Fibroblast of mammary gland (primary cell): ENCODE measurements around the gene PDSS2.

ENCODE experiments used
- DNase-seq: peaks from one replicate; pipeline ENCODE4 v3.0.0-alpha.2; 2010; ENCODE audit warnings: low read depth
- H3K4me3 ChIP-seq: 2 replicates; pipeline ENCODE4 v1.5.1; 2011; ENCODE audit warnings: low read depth, mild to moderate bottlenecking, low read length, moderate library complexity; ENCODE audit not compliant: control insufficient read depth
- CTCF ChIP-seq: conservative IDR thresholded peaks from 2 replicates; pipeline ENCODE4 v1.5.1; 2011; ENCODE audit warnings: low read depth, low read length, inconsistent platforms; ENCODE audit not compliant: control insufficient read depth, insufficient read depth

Gene PDSS2

GRCh38 chr6:107418118-107418517, 41.2 kb downstream of the PDSS2 start:
- TF ChIP-seq CTCF, result peak; percentile 65
- no peak overlapping the region for H3K4me3 ChIP-seq
- peak; percentile 39 for DNase-seq

- no peak overlapping the region for H3K4me3 ChIP-seq
- no peak for TF ChIP-seq CTCF
- DNase-seq, result no peak
Measured at GRCh38 chr6:107416145-107416544, 43.2 kb downstream of the PDSS2 start.

- no peak for TF ChIP-seq CTCF
- H3K4me3 ChIP-seq, result no peak overlapping the region
- no peak for DNase-seq
Measured at GRCh38 chr6:107413966-107414645, 45.3 kb downstream of the PDSS2 start.

- no peak for TF ChIP-seq CTCF
- DNase-seq, result no peak
- no peak overlapping the region for H3K4me3 ChIP-seq
Measured at GRCh38 chr6:107411161-107411560, 48.2 kb downstream of the PDSS2 start.

GRCh38 chr6:107409942-107410341, 49.4 kb downstream of the PDSS2 start:
- DNase-seq, result no peak
- no peak overlapping the region for H3K4me3 ChIP-seq
- TF ChIP-seq CTCF, result no peak

- TF ChIP-seq CTCF, result no peak
Measured at GRCh38 chr6:107408714-107409113, 50.6 kb downstream of the PDSS2 start.

GRCh38 chr6:107405002-107405401, 54.4 kb downstream of the PDSS2 start:
- no peak for TF ChIP-seq CTCF
- DNase-seq, result no peak
- no peak overlapping the region for H3K4me3 ChIP-seq

More at GRCh38 chr6:107408714-107409113, 50.6 kb downstream of the PDSS2 start:
- no peak overlapping the region for H3K4me3 ChIP-seq
- no peak for DNase-seq
